H1 (cell line): Measurements from ENCODE around the gene EGFR. TPM values are rescaled to one million over a fixed set of nuclear protein-coding genes. Genes with fewer than 3 reads are reported as not detected.

Source experiments
- CTCF ChIA-PET: fragments of 300-600 bp; sonication (Branson Sonifier 250); formaldehyde crosslinking; loops from one replicate; lab custom pipeline; 2021; ENCODE audit not compliant: partially characterized antibody; lab: Charles Lee
- POLR2A ChIA-PET: fragments of 300-600 bp; sonication (Branson Sonifier 250); formaldehyde crosslinking; loops from one replicate; lab custom pipeline; 2021; ENCODE audit warnings: inconsistent platforms; ENCODE audit not compliant: partially characterized antibody; lab: Charles Lee
- DNase-seq, 2 experiments: peaks; one replicate each; pipeline versions ENCODE4 v3.0.0 to v3.0.0-alpha.2; 2010 to 2022; ENCODE audit warnings: low spot score in 2 of 2, low read depth in 1 of 2, mixed read lengths in 1 of 2
- FAIRE-seq: peaks from 2 replicates; lab custom pipeline; 2011; peaks lifted over from hg19 to GRCh38; lab: Jason Lieb, UNC
- H2AFZ ChIP-seq: 2 replicates; pipeline ENCODE4 v1.8.1; 2012; ENCODE audit warnings: low read length, inconsistent platforms
- H2AK5ac ChIP-seq: 2 replicates; pipeline ENCODE4 v1.6.1; 2013; ENCODE audit warnings: low read depth, low read length
- H2BK120ac ChIP-seq: replicated peaks from 2 replicates; pipeline ENCODE3; 2013; ENCODE audit warnings: low read depth, low read length, inconsistent platforms
- H2BK12ac ChIP-seq: 2 replicates; pipeline ENCODE4 v1.6.1; 2013; ENCODE audit warnings: low read depth, low read length
- H2BK15ac ChIP-seq: 2 replicates; pipeline ENCODE4 v1.6.1; 2013; ENCODE audit warnings: low read length
- H2BK20ac ChIP-seq: 2 replicates; pipeline ENCODE4 v1.6.1; 2013; ENCODE audit warnings: low read length
- H2BK5ac ChIP-seq: 2 replicates; pipeline ENCODE4 v1.6.1; 2013; ENCODE audit warnings: low read depth, low read length
- H3K14ac ChIP-seq: 2 replicates; pipeline ENCODE4 v1.6.1; 2013; ENCODE audit warnings: inconsistent platforms; ENCODE audit not compliant: insufficient read length
- H3K18ac ChIP-seq: 2 replicates; pipeline ENCODE4 v1.6.1; 2013; ENCODE audit warnings: low read length; ENCODE audit errors: extremely low read depth
- H3K23ac ChIP-seq: 2 replicates; pipeline ENCODE4 v1.6.1; 2013; ENCODE audit warnings: inconsistent platforms; ENCODE audit not compliant: insufficient read length
- H3K23me2 ChIP-seq: 2 replicates; pipeline ENCODE4 v1.6.1; 2013; ENCODE audit warnings: low read depth, low read length
- H3K27ac ChIP-seq: 2 replicates; pipeline ENCODE4 v1.6.1; 2011; ENCODE audit warnings: low read depth, low read length, inconsistent platforms
- H3K27me3 ChIP-seq, 4 experiments: replicated peaks in 1 of 4; 1 replicate in 1 of 4; 2 replicates in 3 of 4; pipeline versions ENCODE4 v1.6.1 to v1.8.1; 2011 to 2013; ENCODE audit warnings: low read length in 3 of 4, mild to moderate bottlenecking in 3 of 4, inconsistent platforms in 2 of 4, mixed read lengths in 2 of 4, moderate library complexity in 1 of 4; ENCODE audit not compliant: control insufficient read depth in 3 of 4, insufficient read depth in 3 of 4; ENCODE audit errors: extremely low read depth in 1 of 4
- H3K36me3 ChIP-seq, 4 experiments: 2 replicates each; pipeline versions ENCODE4 v1.6.1 to v1.8.1; 2011 to 2013; ENCODE audit warnings: mild to moderate bottlenecking in 4 of 4, low read length in 3 of 4, moderate library complexity in 2 of 4, control low read depth in 1 of 4, inconsistent platforms in 1 of 4; ENCODE audit not compliant: insufficient read depth in 4 of 4, control insufficient read depth in 2 of 4
- H3K4ac ChIP-seq: replicated peaks from 2 replicates; pipeline ENCODE3; 2013; ENCODE audit warnings: low read length, low read depth, mixed read lengths, inconsistent platforms; ENCODE audit not compliant: insufficient read length
- H3K4me1 ChIP-seq, 4 experiments: replicated peaks in 1 of 4; 1 replicate in 1 of 4; 2 replicates in 3 of 4; pipeline versions ENCODE4 v1.6.1 to v1.8.1; 2011 to 2013; ENCODE audit warnings: low read length in 3 of 4, inconsistent platforms in 2 of 4, mixed read lengths in 1 of 4; ENCODE audit not compliant: insufficient read depth in 4 of 4, control insufficient read depth in 3 of 4
- H3K4me2 ChIP-seq, 2 experiments: 2 replicates each; pipeline versions ENCODE4 v1.6.1 to v1.8.1; 2011 to 2013; ENCODE audit warnings: low read depth in 2 of 2, low read length in 2 of 2, control low read depth in 1 of 2, inconsistent platforms in 1 of 2, mild to moderate bottlenecking in 1 of 2; ENCODE audit not compliant: insufficient read depth in 1 of 2
- H3K4me3 ChIP-seq, 4 experiments: fragments of 200-600, 300-600 bp in 1 of 4; sonication (generic), shearing (Covaris generic), sonication (Bioruptor Twin) in 1 of 4; 2 replicates each; pipeline versions ENCODE4 v1.5.1 to v1.8.1; 2011 to 2016; ENCODE audit warnings: low read length in 4 of 4, low read depth in 3 of 4, control low read depth in 2 of 4, inconsistent platforms in 2 of 4, mild to moderate bottlenecking in 2 of 4, mixed read lengths in 1 of 4, moderate library complexity in 1 of 4; ENCODE audit not compliant: insufficient read depth in 2 of 4; ENCODE audit errors: extremely low read depth in 1 of 4
- H3K56ac ChIP-seq: replicated peaks from 2 replicates; pipeline ENCODE3; 2013; ENCODE audit warnings: low read depth, mild to moderate bottlenecking, mixed read lengths, low read length, inconsistent platforms; ENCODE audit not compliant: insufficient read length
- H3K79me1 ChIP-seq: 2 replicates; pipeline ENCODE4 v1.6.1; 2013; ENCODE audit warnings: low read depth, low read length, control low read depth
- H3K79me2 ChIP-seq, 2 experiments: 2 replicates each; pipeline versions ENCODE4 v1.6.1 to v1.8.1; 2012 to 2013; ENCODE audit warnings: low read length in 2 of 2, mild to moderate bottlenecking in 2 of 2, inconsistent platforms in 1 of 2; ENCODE audit not compliant: insufficient read depth in 2 of 2, control insufficient read depth in 1 of 2
- H3K9ac ChIP-seq, 4 experiments: replicated peaks in 1 of 4; 1 replicate in 1 of 4; 2 replicates in 3 of 4; pipeline versions ENCODE4 v1.6.1 to v1.8.1; 2011 to 2013; ENCODE audit warnings: low read depth in 3 of 4, low read length in 3 of 4, control low read depth in 2 of 4, mild to moderate bottlenecking in 2 of 4, moderate library complexity in 2 of 4, inconsistent platforms in 1 of 4; ENCODE audit errors: extremely low read depth in 1 of 4
- H3K9me3 ChIP-seq, 2 experiments: 2 replicates each; pipeline versions ENCODE4 v1.6.1 to v1.8.1; 2012 to 2013; ENCODE audit warnings: mild to moderate bottlenecking in 2 of 2, moderate library complexity in 2 of 2, control low read depth in 1 of 2, inconsistent platforms in 1 of 2, low read depth in 1 of 2, low read length in 1 of 2, mixed read lengths in 1 of 2; ENCODE audit not compliant: insufficient read depth in 2 of 2
- H4K20me1 ChIP-seq, 2 experiments: replicated peaks in 1 of 2; 2 replicates each; pipeline versions ENCODE3 to v1.8.1; 2011 to 2013; ENCODE audit warnings: inconsistent platforms in 2 of 2, low read length in 2 of 2, mild to moderate bottlenecking in 1 of 2; ENCODE audit not compliant: insufficient read depth in 2 of 2, control insufficient read depth in 1 of 2
- H4K5ac ChIP-seq: 2 replicates; pipeline ENCODE4 v1.6.1; 2013; ENCODE audit warnings: low read length, low read depth, mixed read lengths, inconsistent platforms; ENCODE audit not compliant: insufficient read length
- H4K8ac ChIP-seq: 2 replicates; pipeline ENCODE4 v1.8.0; 2013; ENCODE audit warnings: mild to moderate bottlenecking, moderate library complexity, low read length, inconsistent platforms; ENCODE audit not compliant: insufficient read depth; ENCODE audit errors: extremely low read depth
- H4K91ac ChIP-seq: replicated peaks from 2 replicates; pipeline ENCODE3; 2013; ENCODE audit warnings: low read length, mixed read lengths, inconsistent platforms; ENCODE audit not compliant: insufficient read length
- BCL11A ChIP-seq, 2 experiments: IDR thresholded peaks; one replicate each; pipeline ENCODE4 v1.6.1; 2011; ENCODE audit warnings: low read depth in 2 of 2, low read length in 2 of 2, mild to moderate bottlenecking in 2 of 2
- WGBS, 2 experiments: shearing (Covaris generic) in 1 of 2; methylation state at CpG; one replicate each; pipeline versions ENCODE4 v1.1.6 to v1.1.7; 2013 to 2015; ENCODE audit warnings: low lambda C conversion rate in 2 of 2, mixed read lengths in 2 of 2, inconsistent platforms in 1 of 2, low coverage in 1 of 2, missing lambda C conversion rate in 1 of 2; ENCODE audit not compliant: insufficient replicate concordance in 2 of 2, insufficient coverage in 1 of 2, insufficient read length in 1 of 2; ENCODE audit errors: extremely low coverage in 1 of 2, missing lambda C conversion rate in 1 of 2; 5-methylcytosine and 5-hydroxymethylcytosine counted together
- polyA plus RNA-seq, 7 experiments: library from polyadenylated mRNA; depleted of rRNA in 3 of 7; stranded (reverse) in 5 of 7; unstranded in 2 of 7; fragments of >200 nt in 5 of 7; fragments of 200-250 nt in 2 of 7; gene quantifications; 1 replicate in 5 of 7; 2 replicates in 1 of 7; 4 replicates in 1 of 7; pipeline versions ENCODE4 v1.2.1 to v1.2.3, GENCODE V29; 2011 to 2013; ENCODE audit warnings: missing spikeins in 2 of 7, mixed read lengths in 2 of 7
- total RNA-seq: library from RNA; stranded (reverse); fragmentation: NEBNext Ultra II Directional; extraction: Animal tissue kit (Norgen Biotek cat#: 25700); gene quantifications from 2 replicates; pipeline ENCODE4 v1.2.1, GENCODE V29; 2021

EGFR gene
- total and polyA plus RNA-seq, 2 of the 8 experiments (the other 6 are each of a cell fraction or from before 2014, with no cell fraction given): 1.9 to 5.8 TPM

DNA sequence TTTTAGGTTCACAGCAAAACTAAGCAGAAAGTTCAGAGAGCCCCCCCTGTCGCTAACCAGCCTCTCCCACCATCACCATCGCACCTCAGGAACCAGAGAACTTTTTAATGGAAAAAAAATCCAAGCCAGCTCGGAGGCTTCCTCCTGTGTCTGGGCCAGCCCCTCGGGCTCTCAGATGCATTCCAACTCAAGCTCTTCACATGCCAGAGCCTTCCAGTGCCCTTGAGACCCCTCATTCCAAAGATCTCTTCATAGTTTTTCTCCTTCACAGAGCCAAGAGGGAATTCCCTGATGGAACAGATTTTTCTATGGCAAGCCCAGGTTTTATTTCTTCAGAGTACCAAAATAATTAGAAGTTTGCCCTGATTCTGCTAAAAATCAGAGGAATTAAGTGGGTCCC lies 192.9 kb downstream of the EGFR start:
- ChIA-PET POLR2A (no interaction called here), CTCF (interaction anchor here (1.1 to 2.0 kb wide), 2 partner anchors 44 to 67 kb away, joined by 3 to 7 read pairs; no protein-coding TSS in a partner anchor)
- DNase-seq: no peak
- TF ChIP-seq BCL11A (IDR thresholded peaks at IDR 0.05; ENCODE audit: low read depth in 2 of 2, low read length in 2 of 2): no peak

More for the DNA sequence above, 192.9 kb downstream of the EGFR start:
- Histone ChIP-seq H2AFZ (no peak overlapping the region), H3K79me2 (no peaks in the 10 kb centered on the region), H2BK5ac (no peak overlapping the region), H2BK20ac (no peak overlapping the region), H3K27ac (no peak overlapping the region), H4K91ac (no peak overlapping the region), H4K20me1 (no peaks in the 10 kb centered on the region), H3K14ac (no peak overlapping the region), H3K27me3 (no peaks in the 10 kb centered on the region), H4K8ac (no peak overlapping the region), H2BK15ac (no peak overlapping the region), H2BK120ac (no peak overlapping the region), H3K18ac (no peak overlapping the region), H3K4me1 (no peaks in the 10 kb centered on the region; a peak in 1 of 7 replicates), H3K79me1 (no peaks in the 10 kb centered on the region), H4K5ac (no peak overlapping the region), H3K4me2 (no peak overlapping the region), H2AK5ac (no peak overlapping the region), H3K23me2 (no peaks in the 10 kb centered on the region), H3K36me3 (no peaks in the 10 kb centered on the region), H3K9ac (no peak overlapping the region), H3K56ac (no peak overlapping the region), H3K9me3 (no peaks in the 10 kb centered on the region), H3K4ac (no peak overlapping the region), H3K23ac (no peak overlapping the region), H2BK12ac (no peak overlapping the region), H3K4me3 (no peak overlapping the region)
- WGBS, 2 experiments: 80% methylated on average over 4 of the region's 4 CpGs; no CpG with 5 or more reads in 1 of the 2 experiments
- FAIRE-seq: no peak
